ENCODE results near the gene RBM38.

Gene RBM38

GRCh38 chr20:57458400-57459160 is 67.4 kb downstream of the RBM38 start:
- DNase-seq, result no peak

Data from NCI-H69 (cell line).